Measurements from ENCODE around the gene XK.

The XK gene

DNA sequence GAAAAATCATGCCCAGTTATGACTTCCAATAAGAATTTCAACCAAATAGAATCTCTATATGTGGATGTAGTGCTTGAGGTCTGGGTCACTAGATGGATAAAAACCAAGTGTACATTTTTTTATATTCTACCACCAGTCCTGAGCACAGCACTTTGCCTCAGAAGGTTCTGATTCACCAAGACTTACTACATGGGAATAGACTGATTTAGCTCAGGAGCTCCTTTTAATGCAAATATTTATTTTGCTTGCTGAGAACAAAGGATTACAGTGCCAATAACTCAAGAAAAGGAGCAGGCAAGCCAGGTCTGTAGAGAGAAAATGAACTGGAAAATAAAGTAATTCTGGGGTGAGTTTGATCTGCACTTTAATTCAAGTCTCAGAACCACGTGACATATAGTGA is 6.4 kb upstream of the XK start:
- H3K27ac ChIP-seq = no peak overlapping the region

DNA sequence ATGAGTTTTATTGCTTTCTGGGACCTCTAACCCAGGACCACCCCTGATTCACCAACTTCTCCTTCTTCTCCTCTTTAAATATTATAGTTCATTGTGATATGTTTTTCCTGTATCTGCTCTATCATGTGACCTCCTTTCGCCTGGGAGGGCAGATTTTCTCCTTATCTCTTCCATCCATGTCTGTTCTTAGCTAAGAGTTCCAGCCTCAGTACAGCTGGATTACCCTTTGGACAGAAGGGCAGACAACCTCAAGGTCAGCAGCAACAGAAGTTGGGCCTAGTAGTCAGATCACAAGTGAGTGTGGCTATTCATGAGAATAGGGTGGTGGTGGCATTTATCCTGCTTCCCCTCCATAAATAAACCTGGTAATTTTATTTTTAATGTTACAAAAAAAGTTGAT is 5.7 kb upstream of the XK start:
- TF ChIP-seq, protein P1, sequence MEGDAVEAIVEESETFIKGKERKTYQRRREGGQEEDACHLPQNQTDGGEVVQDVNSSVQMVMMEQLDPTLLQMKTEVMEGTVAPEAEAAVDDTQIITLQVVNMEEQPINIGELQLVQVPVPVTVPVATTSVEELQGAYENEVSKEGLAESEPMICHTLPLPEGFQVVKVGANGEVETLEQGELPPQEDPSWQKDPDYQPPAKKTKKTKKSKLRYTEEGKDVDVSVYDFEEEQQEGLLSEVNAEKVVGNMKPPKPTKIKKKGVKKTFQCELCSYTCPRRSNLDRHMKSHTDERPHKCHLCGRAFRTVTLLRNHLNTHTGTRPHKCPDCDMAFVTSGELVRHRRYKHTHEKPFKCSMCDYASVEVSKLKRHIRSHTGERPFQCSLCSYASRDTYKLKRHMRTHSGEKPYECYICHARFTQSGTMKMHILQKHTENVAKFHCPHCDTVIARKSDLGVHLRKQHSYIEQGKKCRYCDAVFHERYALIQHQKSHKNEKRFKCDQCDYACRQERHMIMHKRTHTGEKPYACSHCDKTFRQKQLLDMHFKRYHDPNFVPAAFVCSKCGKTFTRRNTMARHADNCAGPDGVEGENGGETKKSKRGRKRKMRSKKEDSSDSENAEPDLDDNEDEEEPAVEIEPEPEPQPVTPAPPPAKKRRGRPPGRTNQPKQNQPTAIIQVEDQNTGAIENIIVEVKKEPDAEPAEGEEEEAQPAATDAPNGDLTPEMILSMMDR (IDR thresholded peaks at IDR 0.05) = no peak
- no peak for TF ChIP-seq ZFX (IDR thresholded peaks at IDR 0.05; ENCODE audit: borderline replicate concordance)

More for the DNA sequence above, 6.4 kb upstream of the XK start:
- TF ChIP-seq ZFX (IDR thresholded peaks at IDR 0.05; ENCODE audit: borderline replicate concordance) = no peak
- TF ChIP-seq, protein P1 (IDR thresholded peaks at IDR 0.05) = no peak

DNA sequence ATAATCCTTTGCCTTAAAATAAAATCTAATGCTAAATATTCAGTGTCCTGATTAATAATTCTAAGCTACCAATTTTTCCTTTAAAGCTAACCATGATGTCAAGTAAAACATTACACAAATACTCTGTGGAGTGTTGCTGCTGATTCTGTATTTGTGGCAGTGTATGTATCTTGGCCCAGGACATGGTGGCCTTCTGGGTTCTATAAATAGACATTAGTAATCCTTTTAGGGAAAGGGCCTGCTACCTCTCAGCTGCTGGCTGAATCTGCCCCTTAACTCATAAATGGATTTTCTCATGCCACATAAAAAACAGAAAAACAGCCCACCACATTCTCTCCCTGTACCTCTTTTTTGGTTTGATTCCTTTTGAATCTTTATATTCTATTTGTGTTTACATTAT is 1.2 kb upstream of the XK start:
- 0 out of 2 replicates have a peak overlapping the region, but pooled peaks have one; percentile 27 for H3K27ac ChIP-seq

More for the DNA sequence above, 5.7 kb upstream of the XK start:
- H3K27ac ChIP-seq = no peak overlapping the region

DNA sequence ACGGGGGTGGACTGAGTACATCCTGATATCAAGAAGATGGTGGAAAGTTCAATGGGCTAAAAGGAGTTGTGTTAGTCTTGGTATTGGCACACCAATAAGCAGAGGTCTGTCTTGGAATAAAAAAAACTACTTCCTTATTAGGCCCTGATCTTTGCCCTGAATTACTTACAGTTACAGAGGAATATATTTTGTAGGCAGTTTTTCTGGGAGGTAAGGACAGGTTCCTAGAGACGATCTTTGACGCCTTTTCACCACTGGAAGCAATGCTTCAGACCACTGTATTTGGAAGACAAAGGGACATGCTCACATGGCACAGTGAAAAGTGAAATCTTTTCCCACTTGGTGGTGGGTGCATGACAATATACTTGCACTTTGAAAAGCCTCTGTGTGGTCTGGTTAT is 618 bp upstream of the XK start:
- no peak for TF ChIP-seq ZFX (IDR thresholded peaks at IDR 0.05; ENCODE audit: borderline replicate concordance)
- TF ChIP-seq, protein P1 (IDR thresholded peaks at IDR 0.05) = no peak
- peak overlapping the region; percentile 66; the same call in 1 of the 2 replicates for H3K27ac ChIP-seq

More for the DNA sequence above, 1.2 kb upstream of the XK start:
- TF ChIP-seq, protein P1 (IDR thresholded peaks at IDR 0.05) = no peak
- TF ChIP-seq ZFX (IDR thresholded peaks at IDR 0.05; ENCODE audit: borderline replicate concordance) = no peak

DNA sequence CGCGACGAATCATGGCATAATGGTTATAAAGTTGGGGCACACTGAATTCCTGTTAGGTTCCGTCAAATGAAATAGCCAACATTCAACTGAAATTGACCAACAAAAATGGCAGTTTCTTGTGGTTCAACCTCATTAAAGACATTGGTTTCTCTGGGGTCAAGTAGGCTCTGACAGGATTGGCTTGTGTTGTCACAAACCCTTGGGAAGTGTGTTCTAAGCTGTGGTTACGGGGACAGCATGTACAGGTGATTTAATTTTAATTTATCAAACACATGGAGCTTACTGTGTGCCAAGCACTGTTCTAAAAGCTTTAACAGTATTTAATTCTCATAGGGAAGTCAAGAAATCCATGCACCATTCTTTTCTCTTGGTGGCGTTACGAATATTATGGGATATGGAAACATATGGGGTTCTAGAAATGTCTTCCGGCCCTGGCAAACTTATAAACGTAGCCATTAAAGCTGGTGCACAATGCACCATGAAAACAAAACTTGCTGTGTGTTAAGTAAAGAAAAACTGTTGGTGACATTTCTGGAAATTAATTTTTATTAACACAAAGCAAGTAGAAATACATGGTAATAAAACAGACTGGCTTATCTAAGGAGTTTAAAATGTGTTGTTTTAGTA is 891 bp downstream of the XK start:
- TF ChIP-seq, protein P1 (IDR thresholded peaks at IDR 0.05) = no peak
- TF ChIP-seq ZFX (IDR thresholded peaks at IDR 0.05; ENCODE audit: borderline replicate concordance) = no peak
- H3K27ac ChIP-seq = peak overlapping the region; percentile 66

DNA sequence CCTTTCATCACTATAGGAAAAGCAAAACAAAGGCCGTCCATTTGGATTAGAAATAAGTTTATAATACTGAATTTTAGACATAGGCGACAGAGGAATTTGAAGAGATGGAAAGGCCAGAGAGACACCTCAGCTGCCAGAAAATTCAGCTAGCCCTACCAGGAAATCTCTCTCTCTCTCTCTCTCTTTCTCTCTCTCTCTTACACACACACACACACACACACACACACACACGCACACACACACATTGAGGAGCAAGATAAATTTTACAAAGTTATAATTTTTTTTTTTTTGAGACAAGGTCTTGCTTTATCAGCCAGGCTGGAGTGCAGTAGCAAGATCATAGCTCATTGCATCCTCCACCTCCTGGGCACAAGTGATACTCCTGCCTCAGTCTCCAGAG is 1.4 kb downstream of the XK start:
- TF ChIP-seq, protein P1 (IDR thresholded peaks at IDR 0.05) = no peak
- no peak overlapping the region for H3K27ac ChIP-seq

DNA sequence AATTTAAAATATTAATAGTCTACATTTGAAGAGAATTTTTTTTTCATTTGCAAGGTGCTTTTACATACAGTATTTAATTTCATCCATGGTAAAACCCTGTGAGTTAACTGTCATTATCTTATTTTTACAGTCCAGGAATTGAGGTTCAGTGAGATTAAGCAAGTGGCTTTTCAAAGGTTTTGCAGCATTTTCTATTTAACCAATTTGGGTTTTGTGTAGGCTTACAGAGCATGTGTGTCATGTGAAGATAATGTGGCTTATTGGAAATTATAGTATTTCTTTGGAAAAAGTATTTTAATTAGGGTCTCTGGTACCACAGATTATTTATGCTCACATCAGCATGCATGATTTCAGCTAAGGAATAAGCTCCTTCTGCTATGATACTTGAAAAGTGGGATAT is 4.5 kb downstream of the XK start:
- TF ChIP-seq, protein P1 (IDR thresholded peaks at IDR 0.05) = no peak
- TF ChIP-seq ZFX (IDR thresholded peaks at IDR 0.05; ENCODE audit: borderline replicate concordance) = no peak
- no peak overlapping the region for H3K27ac ChIP-seq
